GM19025 (cell line): ENCODE data around the gene CMKLR1.

Experiments used
- ATAC-seq: cut with Tn5 transposase; IDR thresholded peaks from one replicate; pipeline ENCODE4 v1.9.1; 2021; ENCODE audit warnings: mild to moderate bottlenecking, low read depth, moderate library complexity; ENCODE audit not compliant: unreplicated experiment

CMKLR1 gene

DNA sequence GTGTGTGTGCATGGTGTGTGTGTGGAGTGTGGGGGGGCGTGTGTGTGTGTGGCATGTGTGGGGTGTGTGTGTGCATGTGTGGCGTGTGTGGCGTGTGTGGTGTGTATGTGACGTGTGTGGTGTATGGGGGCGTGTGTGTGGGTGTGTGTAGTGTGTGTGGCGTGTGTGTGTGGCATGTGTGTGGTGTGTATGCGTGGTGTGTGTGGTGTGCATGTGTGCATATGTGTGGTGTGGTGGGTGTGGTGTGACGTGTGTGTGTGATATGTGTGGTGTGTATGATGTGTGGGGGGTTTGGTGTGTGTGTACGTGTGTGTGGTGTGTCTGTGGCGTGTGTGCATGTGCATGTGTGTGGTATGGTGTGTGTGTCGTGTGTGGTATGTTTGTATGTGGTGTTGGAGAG, 24.1 kb upstream of the CMKLR1 start:
- no peak for ATAC-seq

DNA sequence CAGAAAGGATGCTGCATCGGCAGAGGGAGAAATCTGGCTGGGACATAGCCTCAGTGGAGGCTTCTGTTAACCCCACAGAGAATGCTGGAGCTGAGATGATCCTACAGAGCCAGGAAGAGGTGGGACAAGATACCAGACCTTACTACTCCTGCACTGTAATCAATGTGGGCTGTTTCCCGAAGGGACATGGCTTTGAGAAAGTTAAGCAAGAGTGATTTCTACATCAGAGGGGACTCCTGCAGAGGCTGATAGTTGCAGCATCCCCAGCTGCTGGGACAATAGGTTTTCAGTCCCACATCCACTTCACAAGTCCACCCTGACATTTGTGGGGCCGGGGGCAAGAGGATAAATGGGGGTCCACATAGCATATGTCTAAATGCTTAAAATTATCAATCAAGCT, 22.5 kb upstream of the CMKLR1 start:
- ATAC-seq = no peak

GRCh38 chr12:108360487-108360886, 21.4 kb upstream of the CMKLR1 start:
- no peak for ATAC-seq

GRCh38 chr12:108360057-108360456, 20.9 kb upstream of the CMKLR1 start:
- ATAC-seq = no peak

GRCh38 chr12:108358580-108358965, 19.5 kb upstream of the CMKLR1 start:
- ATAC-seq = no peak

DNA sequence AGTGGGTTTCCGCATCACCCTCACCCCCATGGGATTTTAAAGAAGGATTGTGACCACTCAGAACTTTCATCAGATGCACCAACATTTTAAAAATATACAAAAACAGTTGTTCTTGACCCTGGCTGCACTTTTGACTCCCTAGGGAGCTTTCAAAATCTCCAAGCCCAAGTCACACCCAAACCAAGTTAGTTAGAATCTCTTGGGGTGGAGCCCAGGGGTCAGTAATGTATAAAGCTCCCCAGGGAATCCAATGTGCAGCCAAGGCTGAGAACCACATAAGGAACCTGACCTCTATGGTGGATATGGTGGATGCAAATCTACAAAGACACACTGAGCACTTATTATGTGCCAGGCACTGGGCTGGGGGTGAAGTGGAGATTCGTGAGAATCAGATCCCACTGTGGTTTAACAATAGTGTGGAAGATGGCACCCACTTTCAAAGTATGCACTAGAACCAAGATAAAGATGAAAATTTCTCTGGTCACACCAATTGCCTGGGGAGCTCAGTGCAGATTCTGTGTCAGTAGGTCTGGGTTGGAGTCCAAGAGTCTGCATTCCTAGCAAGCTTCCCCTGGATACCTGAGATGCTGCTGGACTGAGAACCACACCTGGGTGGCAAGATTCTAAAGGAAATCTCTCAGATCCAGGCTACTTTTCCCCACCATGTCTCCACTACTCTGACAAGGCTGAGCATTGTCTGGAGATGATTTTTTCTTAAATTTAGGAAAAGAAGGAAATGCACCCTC, 18.9 kb upstream of the CMKLR1 start:
- no peak for ATAC-seq

GRCh38 chr12:108356835-108357806, 18.0 kb upstream of the CMKLR1 start:
- no peak for ATAC-seq

DNA sequence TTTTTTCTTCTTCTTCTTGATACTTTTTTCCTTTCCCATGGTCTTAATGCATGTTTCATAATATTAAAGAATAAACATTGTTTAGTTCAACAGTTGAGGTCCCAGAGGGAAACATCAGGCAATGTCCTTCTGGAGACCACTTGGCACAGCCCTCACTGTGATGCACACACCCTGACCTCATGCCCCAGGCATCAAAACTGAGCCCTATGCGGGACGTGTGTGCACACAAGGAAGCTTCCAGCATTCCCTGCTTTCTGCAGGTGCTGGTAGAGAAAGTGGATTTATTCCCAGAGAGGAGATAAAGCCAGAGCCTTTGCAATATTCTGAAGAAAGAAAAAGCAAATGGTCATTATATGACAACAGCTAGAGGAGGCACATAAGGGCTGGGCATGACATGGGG, 16.0 kb upstream of the CMKLR1 start:
- no peak for ATAC-seq

GRCh38 chr12:108352591-108352990, 13.5 kb upstream of the CMKLR1 start:
- no peak for ATAC-seq

- ATAC-seq = no peak
Measured at GRCh38 chr12:108350511-108350910, 11.4 kb upstream of the CMKLR1 start.

GRCh38 chr12:108349278-108349688, 10.2 kb upstream of the CMKLR1 start:
- ATAC-seq = no peak

- ATAC-seq = no peak
Measured at GRCh38 chr12:108348842-108349241, 9.7 kb upstream of the CMKLR1 start.

DNA sequence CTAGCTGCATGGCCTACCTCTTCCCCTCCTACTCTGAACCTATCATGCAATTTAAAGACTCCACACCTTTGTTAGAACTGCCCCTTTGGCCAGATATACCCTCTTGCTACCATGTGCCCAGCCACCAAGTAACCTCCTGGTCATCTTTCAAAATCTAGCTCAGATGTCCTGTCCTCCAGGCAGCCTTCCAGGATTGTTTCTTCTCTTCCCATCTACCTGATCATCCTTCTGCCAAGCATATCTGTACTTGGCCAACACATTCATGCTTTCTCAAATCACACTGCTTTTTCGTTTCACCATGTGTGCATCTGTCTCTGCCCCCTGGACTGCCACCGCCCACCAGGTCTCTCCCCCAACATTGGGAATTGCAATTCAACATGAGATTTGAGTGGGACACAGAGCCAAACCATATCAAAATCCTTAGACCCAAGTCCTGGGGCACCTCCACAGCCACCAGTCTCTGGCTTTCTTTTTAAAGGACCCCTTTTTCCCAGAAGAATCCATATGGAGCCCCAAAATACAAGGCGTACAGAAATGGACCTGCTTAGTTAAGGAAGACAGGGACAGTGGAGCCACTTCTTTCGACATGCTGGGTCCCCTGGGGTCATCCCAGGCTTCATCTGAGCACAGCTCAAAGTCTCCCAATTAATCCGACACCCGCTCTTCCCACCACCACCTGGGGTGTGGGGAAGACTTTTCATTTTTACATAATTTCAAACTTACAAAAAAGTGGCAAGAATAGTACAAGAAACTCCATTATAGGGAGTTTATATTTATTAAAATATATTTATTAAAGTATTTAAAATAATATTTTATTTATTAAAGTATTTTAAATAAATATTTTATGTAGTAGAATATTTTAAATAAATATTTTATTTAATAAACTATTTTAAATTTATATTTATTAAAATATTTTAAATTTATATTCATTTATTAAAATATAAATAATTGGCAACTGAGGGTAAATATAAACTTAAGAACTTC, 7.9 kb upstream of the CMKLR1 start:
- ATAC-seq = no peak

GRCh38 chr12:108345716-108346633, 6.9 kb upstream of the CMKLR1 start:
- no peak for ATAC-seq

GRCh38 chr12:108342985-108343384, 3.9 kb upstream of the CMKLR1 start:
- ATAC-seq = no peak

DNA sequence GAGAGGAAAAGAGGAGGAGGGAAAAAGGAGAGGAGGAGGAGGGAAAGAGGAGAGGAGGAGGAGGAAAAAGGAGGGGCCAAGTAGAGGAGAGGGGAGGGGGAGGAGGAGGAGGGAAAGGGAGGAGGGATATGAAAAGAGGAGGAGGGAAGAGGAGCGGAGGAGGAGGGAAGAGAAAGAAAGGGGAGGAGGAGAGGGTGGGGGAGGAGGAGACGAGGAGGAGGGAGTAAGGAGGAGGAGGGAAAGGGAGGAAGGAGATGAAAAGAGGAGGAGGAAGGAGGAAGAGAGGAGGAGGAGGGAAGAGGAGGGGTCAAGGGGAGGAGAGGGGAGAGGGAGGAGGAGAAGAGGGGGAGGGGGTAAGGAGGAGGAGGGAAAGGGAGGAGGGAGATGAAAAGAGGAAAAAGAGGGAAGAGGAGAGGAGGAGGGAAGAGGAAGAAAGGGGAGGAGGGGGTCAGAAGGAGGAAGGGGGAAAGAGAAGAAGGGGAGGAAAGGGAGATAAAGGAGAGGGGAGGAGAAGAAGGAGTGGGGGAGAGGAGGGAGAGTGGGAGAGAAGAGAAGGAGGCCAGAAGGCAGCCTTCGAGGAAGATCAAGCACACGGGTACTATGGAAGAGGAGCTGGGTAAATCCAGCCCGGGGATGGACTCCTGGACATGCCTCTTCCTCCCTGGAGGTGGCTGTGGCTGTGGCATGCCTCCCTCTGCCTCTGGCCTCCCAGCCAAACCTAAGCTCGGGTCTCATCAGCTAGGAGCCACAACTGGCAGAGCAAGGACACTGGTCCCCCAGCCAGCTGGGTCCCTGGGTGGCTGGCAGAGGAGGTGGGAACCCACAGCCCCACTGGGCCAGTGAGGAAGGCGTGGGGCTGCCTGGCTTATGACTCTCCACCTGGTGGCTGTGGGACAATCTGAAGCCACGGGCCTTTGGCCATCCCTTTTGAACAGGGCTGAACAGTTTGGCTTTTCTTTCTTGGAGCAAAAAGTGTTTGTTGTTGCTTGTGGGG, 3.0 kb upstream of the CMKLR1 start:
- ATAC-seq = no peak

GRCh38 chr12:108341356-108341755, 2.2 kb upstream of the CMKLR1 start:
- no peak for ATAC-seq

GRCh38 chr12:108340037-108340436, 926 bp upstream of the CMKLR1 start:
- no peak for ATAC-seq
